OCI-LY7 (cell line): ENCODE data around the gene BAHD1. TPM values are rescaled to one million over a fixed set of nuclear protein-coding genes. Genes with fewer than 3 reads are reported as not detected.

Experiments used
- BruUV-seq: library from RNA; stranded (reverse); fragments of 400-500 nt; replicated peaks from 2 replicates; lab custom pipeline; 2021; lab: Mats Ljungman, UMichigan
- CTCF ChIA-PET: fragments of 300-600 bp; sonication (Branson Sonifier 250); formaldehyde crosslinking; loops from one replicate; lab custom pipeline; 2022; ENCODE audit warnings: antibody characterized with exemption; ENCODE audit not compliant: unreplicated experiment; lab: Charles Lee
- POLR2A ChIA-PET: fragments of 300-600 bp; sonication (Branson Sonifier 250); formaldehyde crosslinking; loops from one replicate; lab custom pipeline; 2022; ENCODE audit warnings: antibody characterized with exemption; lab: Charles Lee
- DNase-seq: peaks from one replicate; pipeline ENCODE4 v3.0.0-alpha.2; 2015; ENCODE audit warnings: low spot score
- H2AFZ ChIP-seq: fragments of 200-600 bp; sonication (generic), shearing (Covaris generic); 2 replicates; pipeline ENCODE4 v1.6.1; 2014; ENCODE audit warnings: mild to moderate bottlenecking, antibody characterized with exemption, low read length, moderate library complexity
- H3K27ac ChIP-seq: fragments of 200-600 bp; sonication (generic); 2 replicates; pipeline ENCODE4 v1.5.1; 2014; ENCODE audit warnings: mixed run types, low read depth, mild to moderate bottlenecking, moderate library complexity, low read length, inconsistent platforms; ENCODE audit not compliant: poor library complexity, severe bottlenecking
- H3K36me3 ChIP-seq: fragments of 200-600 bp; sonication (generic); 2 replicates; pipeline ENCODE4 v1.6.1; 2014; ENCODE audit warnings: mild to moderate bottlenecking, antibody characterized with exemption, low read length, moderate library complexity, mixed read lengths; ENCODE audit not compliant: insufficient read depth
- H3K4me1 ChIP-seq: fragments of 200-600 bp; sonication (generic); 2 replicates; pipeline ENCODE4 v1.5.1; 2014; ENCODE audit warnings: mild to moderate bottlenecking, low read length; ENCODE audit not compliant: insufficient read depth, poor library complexity, severe bottlenecking
- H3K4me2 ChIP-seq: fragments of 200-600 bp; sonication (generic); 2 replicates; pipeline ENCODE4 v1.6.1; 2014; ENCODE audit warnings: mild to moderate bottlenecking, low read length
- H3K4me3 ChIP-seq: fragments of 200-600 bp; sonication (generic); 2 replicates; pipeline ENCODE4 v1.5.1; 2014; ENCODE audit warnings: mild to moderate bottlenecking, low read depth, low read length; ENCODE audit not compliant: poor library complexity, severe bottlenecking
- H3K79me2 ChIP-seq: fragments of 200-600 bp; sonication (generic); 2 replicates; pipeline ENCODE4 v1.6.1; 2016; ENCODE audit warnings: low read depth, mild to moderate bottlenecking, low read length, moderate library complexity, mixed read lengths; ENCODE audit not compliant: insufficient read depth
- H3K9me2 ChIP-seq: fragments of 200-600 bp; sonication (generic); 2 replicates; pipeline ENCODE4 v1.6.1; 2016; ENCODE audit warnings: mild to moderate bottlenecking, low read length, mixed read lengths; ENCODE audit not compliant: insufficient read depth
- H3K9me3 ChIP-seq: fragments of 200-600 bp; sonication (generic); 2 replicates; pipeline ENCODE4 v1.6.1; 2014; ENCODE audit warnings: mild to moderate bottlenecking, mixed run types, low read length, mixed read lengths
- H4K20me1 ChIP-seq: fragments of 200-600 bp; sonication (generic); 2 replicates; pipeline ENCODE4 v1.6.1; 2014; ENCODE audit warnings: mild to moderate bottlenecking, antibody characterized with exemption, low read length, moderate library complexity, mixed read lengths; ENCODE audit not compliant: insufficient read depth
- CTCF ChIP-seq: fragments of 200-600 bp; sonication (generic); conservative IDR thresholded peaks from 2 replicates; pipeline ENCODE4 v1.5.1; 2014; ENCODE audit warnings: mild to moderate bottlenecking, antibody characterized with exemption, low read length, moderate library complexity, mixed read lengths
- EZH2phosphoT487 ChIP-seq: fragments of 200-600 bp; sonication (generic); IDR thresholded peaks from 2 replicates; pipeline ENCODE4 v1.6.1; 2018; ENCODE audit warnings: low read depth, borderline replicate concordance, mild to moderate bottlenecking, mixed run types, antibody characterized with exemption, low read length, moderate library complexity, mixed read lengths
- intact Hi-C: fragments of 100-400 bp; cut with micrococcal nuclease; formaldehyde crosslinking; loops from one replicate; pipeline ENCODE4 v1.10.0; 2022; ENCODE audit not compliant: unreplicated experiment
- total RNA-seq, 2 experiments: library from RNA; depleted of rRNA in 1 of 2; stranded (reverse); fragments of >200 nt in 1 of 2; shearing (Covaris generic) in 1 of 2; gene quantifications; 2 replicates each; pipeline ENCODE4 v1.2.3, GENCODE V29; 2014 to 2022

BAHD1 gene
- total RNA-seq, 2 experiments from 2014 or later, result 15.0 to 22.3 TPM

- Histone ChIP-seq H3K36me3 (no peaks in the 10 kb centered on the region), H2AFZ (no peak overlapping the region), H3K9me2 (no peaks in the 10 kb centered on the region), H3K9me3 (no peaks in the 10 kb centered on the region), H3K79me2 (no peaks in the 10 kb centered on the region), H3K4me1 (no peaks in the 10 kb centered on the region), H3K4me2 (no peak overlapping the region), H3K27ac (no peak overlapping the region), H3K4me3 (no peak overlapping the region), H4K20me1 (no peaks in the 10 kb centered on the region)
- DNase-seq, result no peak
- BruUV-seq, result no TSS peak
- TF ChIP-seq EZH2phosphoT487 (no peak), CTCF (no peak)
- ChIA-PET POLR2A (interaction anchor here (0.7 to 1.1 kb wide), 2 partner anchors 15 to 356 kb away, joined by 3 to 4 read pairs; partner anchors contain the start of gene BAHD1), CTCF (no interaction called here)
- intact Hi-C loops, result no loop called here
Measured at GRCh38 chr15:40425681-40426080, 15.1 kb upstream of the BAHD1 start.

GRCh38 chr15:40427188-40427587 lies 13.6 kb upstream of the BAHD1 start:
- no peaks in the 10 kb centered on the region for H4K20me1 ChIP-seq
- no peak overlapping the region for H3K27ac ChIP-seq
- no peaks in the 10 kb centered on the region for H3K4me1 ChIP-seq
- H2AFZ ChIP-seq, result no peak overlapping the region
- BruUV-seq, result no TSS peak
- intact Hi-C loops, result no loop called here
- no peaks in the 10 kb centered on the region for H3K79me2 ChIP-seq
- no peaks in the 10 kb centered on the region for H3K9me3 ChIP-seq
- ChIA-PET CTCF (no interaction called here), POLR2A (no interaction called here)
- H3K9me2 ChIP-seq, result no peaks in the 10 kb centered on the region
- no peak overlapping the region for H3K4me3 ChIP-seq
- H3K4me2 ChIP-seq, result no peak overlapping the region
- no peak for TF ChIP-seq CTCF
- TF ChIP-seq EZH2phosphoT487, result no peak
- no peak for DNase-seq
- no peaks in the 10 kb centered on the region for H3K36me3 ChIP-seq

GRCh38 chr15:40428185-40428584 lies 12.6 kb upstream of the BAHD1 start:
- POLR2A ChIA-PET, result interaction anchor here (0.7 kb wide), 2 partner anchors 37 to 46 kb away, joined by 5 to 7 read pairs; no protein-coding TSS in a partner anchor
- H3K4me3 ChIP-seq, result no peak overlapping the region
- intact Hi-C loops, result no loop called here
- no peaks in the 10 kb centered on the region for H3K4me1 ChIP-seq
- no peak for DNase-seq
- CTCF ChIA-PET, result no interaction called here
- no peaks in the 10 kb centered on the region for H3K79me2 ChIP-seq
- no TSS peak for BruUV-seq
- H3K36me3 ChIP-seq, result no peaks in the 10 kb centered on the region
- no peak overlapping the region for H3K4me2 ChIP-seq
- no peaks in the 10 kb centered on the region for H4K20me1 ChIP-seq
- H2AFZ ChIP-seq, result no peak overlapping the region
- TF ChIP-seq CTCF, result no peak
- TF ChIP-seq EZH2phosphoT487, result no peak
- no peak overlapping the region for H3K27ac ChIP-seq
- no peaks in the 10 kb centered on the region for H3K9me2 ChIP-seq
- no peaks in the 10 kb centered on the region for H3K9me3 ChIP-seq
